ENCODE measurements around the gene USP35. TPM values are rescaled to one million over a fixed set of nuclear protein-coding genes. Genes with fewer than 3 reads are reported as not detected.

Gene USP35
- polyA plus RNA-seq, 1 experiment: 6.3 TPM

DNA sequence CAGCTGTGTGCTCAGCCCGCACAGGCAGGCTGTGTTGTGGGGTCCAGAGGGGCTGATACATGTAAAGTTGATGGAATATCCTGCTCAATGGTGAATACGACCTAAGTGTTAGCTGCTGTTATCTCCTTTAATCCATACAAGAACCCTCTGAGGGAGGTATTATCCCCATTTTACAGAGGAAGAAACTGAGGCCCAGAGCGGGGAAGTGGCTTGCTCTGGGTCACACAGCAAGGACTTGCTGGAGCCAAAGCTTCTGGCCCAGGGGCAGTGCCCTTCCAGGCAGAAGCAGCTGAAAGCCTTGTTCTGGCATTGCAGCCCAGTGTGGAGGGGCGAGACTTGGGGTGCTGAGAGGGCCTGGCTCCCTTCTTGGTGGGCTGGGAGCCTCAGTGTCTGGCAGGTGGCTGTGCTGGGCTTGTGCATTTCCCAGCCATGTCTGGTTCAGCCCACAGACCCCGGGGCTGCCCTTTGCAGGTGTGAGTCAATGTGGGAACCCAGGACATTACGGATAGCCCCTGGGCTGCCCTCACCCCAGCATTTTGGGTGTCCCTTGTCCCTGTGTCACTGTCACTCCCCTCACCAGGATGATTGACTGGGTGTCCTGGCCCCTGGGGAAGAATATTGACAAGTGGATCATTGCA is 10.4 kb downstream of the USP35 start:
- ChIA-PET POLR2A (no interaction called here), CTCF (no interaction called here)
- DNase-seq (ENCODE audit: low read depth): no peak
- Histone ChIP-seq H3K4me3 (ENCODE audit: low read depth, low read length) (no peak overlapping the region), H3K27me3 (ENCODE audit: control insufficient read depth, insufficient read depth, low read length) (no peaks in the 10 kb centered on the region), H3K36me3 (ENCODE audit: control insufficient read depth, insufficient read depth, low read length) (peaks cover 24% of the 10 kb centered on the region)
- TF ChIP-seq, protein P1, sequence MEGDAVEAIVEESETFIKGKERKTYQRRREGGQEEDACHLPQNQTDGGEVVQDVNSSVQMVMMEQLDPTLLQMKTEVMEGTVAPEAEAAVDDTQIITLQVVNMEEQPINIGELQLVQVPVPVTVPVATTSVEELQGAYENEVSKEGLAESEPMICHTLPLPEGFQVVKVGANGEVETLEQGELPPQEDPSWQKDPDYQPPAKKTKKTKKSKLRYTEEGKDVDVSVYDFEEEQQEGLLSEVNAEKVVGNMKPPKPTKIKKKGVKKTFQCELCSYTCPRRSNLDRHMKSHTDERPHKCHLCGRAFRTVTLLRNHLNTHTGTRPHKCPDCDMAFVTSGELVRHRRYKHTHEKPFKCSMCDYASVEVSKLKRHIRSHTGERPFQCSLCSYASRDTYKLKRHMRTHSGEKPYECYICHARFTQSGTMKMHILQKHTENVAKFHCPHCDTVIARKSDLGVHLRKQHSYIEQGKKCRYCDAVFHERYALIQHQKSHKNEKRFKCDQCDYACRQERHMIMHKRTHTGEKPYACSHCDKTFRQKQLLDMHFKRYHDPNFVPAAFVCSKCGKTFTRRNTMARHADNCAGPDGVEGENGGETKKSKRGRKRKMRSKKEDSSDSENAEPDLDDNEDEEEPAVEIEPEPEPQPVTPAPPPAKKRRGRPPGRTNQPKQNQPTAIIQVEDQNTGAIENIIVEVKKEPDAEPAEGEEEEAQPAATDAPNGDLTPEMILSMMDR (IDR thresholded peaks at IDR 0.05; ENCODE audit: insufficient read depth, low read depth, low read length): no peak

DNA sequence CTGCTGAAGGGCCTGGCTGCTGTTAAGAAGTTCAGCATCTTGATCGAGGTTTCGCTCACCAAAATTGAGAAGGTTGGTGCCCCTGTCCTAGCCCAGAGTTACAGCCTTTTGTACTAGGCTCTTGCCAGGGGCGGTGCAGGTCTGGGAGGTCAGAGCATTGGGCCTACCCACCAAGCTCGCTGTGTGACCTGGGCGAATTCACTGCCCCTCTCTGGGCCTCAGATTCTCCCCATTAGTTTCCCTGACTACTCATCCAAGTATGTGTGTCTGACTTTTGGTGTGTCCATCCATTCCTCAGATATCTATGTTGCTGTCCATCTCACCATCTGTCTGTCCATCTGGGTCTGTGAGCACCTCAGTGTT is 10.9 kb downstream of the USP35 start:
- DNase-seq (ENCODE audit: low read depth): no peak
- Histone ChIP-seq H3K36me3 (ENCODE audit: control insufficient read depth, insufficient read depth, low read length) (peaks cover 24% of the 10 kb centered on the region), H3K27me3 (ENCODE audit: control insufficient read depth, insufficient read depth, low read length) (no peaks in the 10 kb centered on the region), H3K4me3 (ENCODE audit: low read depth, low read length) (no peak overlapping the region)
- ChIA-PET CTCF (no interaction called here), POLR2A (no interaction called here)
- TF ChIP-seq, protein P1 (IDR thresholded peaks at IDR 0.05; ENCODE audit: insufficient read depth, low read depth, low read length): no peak

DNA sequence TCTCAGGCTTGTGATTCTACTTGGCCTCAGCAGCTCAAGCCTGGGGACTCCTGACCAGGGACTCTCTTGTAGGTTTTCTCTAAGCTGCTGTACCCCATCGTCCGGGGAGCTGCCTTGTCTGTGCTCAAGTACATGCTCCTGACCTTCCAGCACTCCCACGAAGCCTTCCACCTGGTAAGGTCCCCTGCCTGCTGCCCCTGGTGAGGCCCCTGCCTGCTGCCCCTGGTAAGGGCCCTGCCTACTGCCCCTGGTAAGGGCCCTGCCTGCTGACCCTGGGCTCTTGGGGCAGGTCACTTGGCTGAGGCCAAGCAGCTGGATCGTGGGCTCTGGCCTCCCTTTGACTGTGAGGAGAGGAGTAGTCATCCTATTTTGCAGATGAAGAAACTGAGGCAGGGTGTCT is 11.3 kb downstream of the USP35 start:
- no peak for DNase-seq (ENCODE audit: low read depth)
- TF ChIP-seq, protein P1 (IDR thresholded peaks at IDR 0.05; ENCODE audit: insufficient read depth, low read depth, low read length): no peak
- Histone ChIP-seq H3K27me3 (ENCODE audit: control insufficient read depth, insufficient read depth, low read length) (no peaks in the 10 kb centered on the region), H3K4me3 (ENCODE audit: low read depth, low read length) (no peak overlapping the region), H3K36me3 (ENCODE audit: control insufficient read depth, insufficient read depth, low read length) (peaks cover 24% of the 10 kb centered on the region)
- CTCF ChIA-PET: interaction anchor here (1.2 kb wide), 1 partner anchor 28 kb away, joined by 3 read pairs; no protein-coding TSS in a partner anchor
- POLR2A ChIA-PET: no interaction called here

- ChIA-PET CTCF (interaction anchor here (1.2 kb wide), 1 partner anchor 28 kb away, joined by 3 read pairs; no protein-coding TSS in a partner anchor), POLR2A (no interaction called here)
- no peak for DNase-seq (ENCODE audit: low read depth)
- TF ChIP-seq, protein P1 (IDR thresholded peaks at IDR 0.05; ENCODE audit: insufficient read depth, low read depth, low read length): no peak
- H3K36me3 ChIP-seq (ENCODE audit: control insufficient read depth, insufficient read depth, low read length): peaks cover 22% of the 10 kb centered on the region
- H3K27me3 ChIP-seq (ENCODE audit: control insufficient read depth, insufficient read depth, low read length): no peaks in the 10 kb centered on the region
- H3K4me3 ChIP-seq (ENCODE audit: low read depth, low read length): no peak overlapping the region
Measured at GRCh38 chr11:78200553-78200952, 11.8 kb downstream of the USP35 start.

GRCh38 chr11:78201096-78201818 is 12.5 kb downstream of the USP35 start:
- TF ChIP-seq, protein P1 (IDR thresholded peaks at IDR 0.05; ENCODE audit: insufficient read depth, low read depth, low read length): no peak
- Histone ChIP-seq H3K27me3 (ENCODE audit: control insufficient read depth, insufficient read depth, low read length) (no peaks in the 10 kb centered on the region), H3K36me3 (ENCODE audit: control insufficient read depth, insufficient read depth, low read length) (peaks cover 22% of the 10 kb centered on the region), H3K4me3 (ENCODE audit: low read depth, low read length) (no peak overlapping the region)
- POLR2A ChIA-PET: no interaction called here
- no peak for DNase-seq (ENCODE audit: low read depth)
- CTCF ChIA-PET: interaction anchor here (1.2 kb wide), 1 partner anchor 27 kb away, joined by 3 read pairs; no protein-coding TSS in a partner anchor
